ENCODE results near the gene UBE2Q1. TPM values are rescaled to one million over a fixed set of nuclear protein-coding genes. Genes with fewer than 3 reads are reported as not detected.
"Not testable (repeated sequence)": the region's sequence is repeated elsewhere in the genome, so short reads cannot be mapped to it uniquely, and the experiment has no call there.

Gene UBE2Q1
- polyA plus RNA-seq, 4 donors, result 89.8 to 130 (median 112) TPM

GRCh38 chr1:154552036-154552435 is 6.4 kb downstream of the UBE2Q1 start:
- no peak for DNase-seq (ENCODE audit: low read depth in 4 of 4, low spot score in 3 of 4)

- DNase-seq (ENCODE audit: low read depth in 4 of 4, low spot score in 3 of 4), result no peak
These were observed 7.0 kb downstream of the UBE2Q1 start for GRCh38 chr1:154551474-154551873.

DNA sequence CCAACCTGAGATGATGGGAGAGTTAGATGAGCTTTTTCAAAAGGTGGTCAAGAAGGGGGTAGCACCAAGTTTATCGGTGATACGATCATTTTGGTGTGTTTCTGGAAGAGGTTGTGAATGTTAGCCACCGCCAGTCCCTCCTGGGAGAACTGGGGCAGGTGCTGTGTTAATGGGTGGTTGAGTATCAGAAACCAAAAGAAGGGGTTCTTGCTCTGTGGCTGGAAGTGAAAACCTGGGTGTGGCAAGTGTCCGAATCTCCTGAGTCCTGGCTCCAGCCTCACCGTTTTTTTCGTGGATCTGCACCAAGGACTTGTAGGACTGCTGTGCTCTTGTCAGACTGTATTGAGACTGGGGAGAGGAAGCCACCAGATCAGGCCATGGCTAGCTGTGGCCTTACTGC is 7.8 kb downstream of the UBE2Q1 start:
- no peak for DNase-seq (ENCODE audit: low read depth in 4 of 4, low spot score in 3 of 4)

DNA sequence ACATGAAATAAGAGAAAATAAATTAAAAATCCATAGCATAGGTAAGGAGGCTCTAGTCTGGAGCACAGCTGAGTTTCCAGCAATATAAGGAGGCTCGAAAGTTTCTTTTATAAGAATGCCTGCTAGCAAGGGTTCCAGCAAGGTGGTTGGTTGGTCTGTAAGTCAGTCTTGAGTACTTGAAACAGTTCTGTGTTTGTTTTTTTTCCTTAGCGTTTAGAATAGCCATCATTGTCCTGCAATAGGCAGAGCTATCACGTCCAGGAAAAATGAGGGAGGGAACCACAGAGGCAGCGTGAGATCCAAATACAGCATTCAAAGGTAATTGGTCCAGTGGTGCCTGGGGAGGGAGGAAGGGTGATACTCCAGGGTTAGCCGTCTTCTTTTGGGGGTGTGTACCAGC is 8.4 kb downstream of the UBE2Q1 start:
- DNase-seq (ENCODE audit: low read depth in 4 of 4, low spot score in 3 of 4), result no peak

- no peak for DNase-seq (ENCODE audit: low read depth in 4 of 4, low spot score in 3 of 4)
These were observed 9.2 kb downstream of the UBE2Q1 start for GRCh38 chr1:154549202-154549770.

DNA sequence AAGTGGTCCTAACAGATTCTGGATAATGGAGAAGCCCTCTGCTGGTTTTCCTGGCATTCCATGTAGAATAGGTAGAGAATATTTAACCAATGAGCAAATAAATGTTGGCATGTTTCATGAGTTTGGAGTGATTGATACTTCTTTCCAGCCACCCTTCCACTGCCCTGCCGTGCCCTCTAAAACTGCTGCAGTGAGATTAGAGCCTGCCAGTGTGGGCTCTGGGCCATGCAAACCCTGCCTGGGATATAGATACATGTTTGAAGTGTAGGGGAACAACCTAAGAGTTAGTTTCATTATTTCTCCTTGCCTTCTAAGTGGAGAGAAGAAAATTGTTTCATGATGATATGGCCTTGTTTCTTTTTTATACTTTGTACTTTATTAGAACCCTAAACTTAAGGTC is 10.4 kb downstream of the UBE2Q1 start:
- DNase-seq (ENCODE audit: low read depth in 4 of 4, low spot score in 3 of 4), result no peak

GRCh38 chr1:154547105-154547732 is 11.2 kb downstream of the UBE2Q1 start:
- no peak for DNase-seq (ENCODE audit: low read depth in 4 of 4, low spot score in 3 of 4)

DNA sequence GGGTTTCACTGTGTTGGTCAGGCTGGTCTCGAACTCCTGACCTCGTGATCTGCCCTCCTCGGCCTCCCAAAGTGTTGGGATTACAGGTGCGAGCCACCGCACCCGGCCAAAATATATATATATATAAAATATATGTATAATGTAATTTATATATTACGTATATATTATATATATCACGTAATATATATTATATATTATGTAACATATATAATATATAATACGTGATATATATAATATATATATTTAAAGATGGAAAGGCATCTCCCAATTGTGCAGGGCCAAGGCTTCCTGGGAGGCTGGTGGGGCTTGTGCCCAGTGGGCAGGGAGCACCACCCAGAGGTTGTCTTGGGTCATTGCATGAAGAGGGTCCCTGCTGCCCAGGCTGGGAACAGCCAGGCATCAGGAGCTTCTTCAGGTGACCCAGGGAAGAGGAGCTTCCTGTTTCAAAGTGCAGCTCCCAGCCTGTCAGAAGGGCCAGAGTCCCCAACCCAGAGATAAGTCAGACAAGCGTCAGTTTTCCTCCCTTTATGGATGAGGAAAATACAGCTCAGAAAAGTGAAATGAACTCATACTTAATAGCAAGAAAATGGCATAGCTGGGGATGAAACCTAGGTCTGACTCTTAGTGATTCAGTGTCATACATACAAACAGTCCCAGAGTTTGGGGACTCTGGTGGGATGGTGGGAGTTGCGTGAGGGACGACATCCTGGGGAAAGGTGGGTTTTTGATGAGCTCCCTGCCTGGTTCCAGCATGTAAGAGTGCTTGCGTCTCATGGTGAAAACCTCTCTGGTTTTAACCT is 12.0 kb downstream of the UBE2Q1 start:
- no peak for DNase-seq (ENCODE audit: low read depth in 4 of 4, low spot score in 3 of 4)

- DNase-seq (ENCODE audit: low read depth in 4 of 4, low spot score in 3 of 4), result no peak
These were observed 17.2 kb downstream of the UBE2Q1 start for GRCh38 chr1:154541231-154541630.

GRCh38 chr1:154539486-154540483 is 18.7 kb downstream of the UBE2Q1 start:
- DNase-seq (ENCODE audit: low read depth in 4 of 4, low spot score in 3 of 4), result no peak

DNA sequence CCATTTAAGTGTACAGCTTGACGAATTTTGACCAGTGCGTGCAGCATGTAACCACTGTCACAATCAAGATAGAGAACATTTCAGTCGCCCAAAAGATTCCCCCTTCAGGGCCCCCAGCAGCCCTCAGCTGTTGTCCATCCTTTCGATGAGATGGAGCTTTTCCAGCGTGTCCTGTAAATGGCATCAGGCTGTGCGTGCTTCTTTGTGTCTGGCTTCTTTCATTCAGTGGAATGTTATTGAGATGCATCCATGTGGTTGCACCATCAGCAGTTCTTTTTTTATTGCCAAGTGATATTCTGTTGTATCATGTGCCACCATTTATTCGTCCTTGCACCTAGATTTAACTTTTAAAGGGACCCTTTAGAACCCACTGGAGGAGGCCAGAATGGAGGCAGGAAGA is 21.9 kb downstream of the UBE2Q1 start:
- no peak for DNase-seq (ENCODE audit: low read depth in 4 of 4, low spot score in 3 of 4)

DNA sequence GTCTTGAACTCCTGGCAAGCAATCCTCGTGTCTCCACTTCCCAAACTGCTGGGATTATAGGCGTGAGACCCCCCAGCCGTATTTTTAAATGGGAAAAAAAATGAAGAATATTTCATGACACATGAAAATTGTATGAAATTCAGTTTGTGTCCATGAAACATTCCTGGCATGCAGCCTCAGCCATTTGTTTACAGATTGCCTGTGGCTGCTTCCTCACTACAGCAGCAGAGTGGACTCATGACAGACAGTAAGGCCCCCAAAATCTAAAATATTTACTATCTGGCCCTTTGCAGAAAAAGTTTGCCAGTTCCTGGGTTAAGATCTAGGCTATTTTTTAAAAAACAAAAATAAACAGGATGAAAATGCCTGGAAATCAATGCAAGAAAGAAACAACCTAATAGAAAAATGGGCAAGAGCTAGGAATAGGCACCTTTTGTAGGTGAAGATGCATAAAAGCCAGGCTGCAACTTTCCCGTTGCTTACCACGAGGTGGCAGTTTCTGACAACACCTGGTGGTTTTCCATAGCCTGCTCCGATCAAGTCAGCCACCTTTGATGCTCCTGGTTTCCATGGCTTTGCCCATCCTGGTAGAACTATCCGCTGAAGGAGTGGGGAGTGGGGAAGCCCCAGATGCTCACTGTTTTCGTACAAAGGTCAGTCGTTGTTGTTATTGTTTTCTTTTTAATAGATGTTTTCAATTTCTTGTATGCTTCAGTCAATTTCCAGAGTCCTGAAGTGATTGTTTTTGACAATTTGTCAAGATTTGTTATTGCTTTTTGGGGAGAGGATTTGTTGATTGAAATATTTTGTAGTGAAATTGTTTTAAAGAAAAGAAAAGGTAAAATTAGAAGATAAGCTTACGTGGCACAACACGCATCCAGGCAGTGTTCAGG is 24.3 kb downstream of the UBE2Q1 start:
- no peak for DNase-seq (ENCODE audit: low read depth in 4 of 4, low spot score in 3 of 4)

DNA sequence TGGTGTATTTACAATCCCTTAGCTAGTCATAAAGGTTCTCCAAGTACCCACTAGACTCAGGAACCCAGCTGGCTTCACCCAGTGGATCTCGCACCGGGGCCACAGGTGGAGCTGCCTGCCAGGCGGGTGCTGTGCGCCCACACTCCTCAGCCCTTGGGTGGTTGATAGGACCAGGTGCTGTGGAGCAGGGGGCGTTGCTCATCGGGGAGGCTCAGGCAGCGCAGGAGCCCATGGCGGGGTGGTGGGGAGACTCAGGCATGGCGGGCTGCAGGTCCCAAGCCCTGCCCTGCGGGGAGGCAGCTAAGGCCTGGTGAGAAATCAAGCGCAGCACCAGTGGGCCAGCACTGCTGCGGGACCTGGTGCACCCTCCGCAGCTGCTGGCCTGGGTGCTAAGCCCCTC is 26.5 kb downstream of the UBE2Q1 start:
- not testable (repeated sequence) for DNase-seq (ENCODE audit: low read depth in 4 of 4, low spot score in 3 of 4)

- no peak for DNase-seq (ENCODE audit: low read depth in 4 of 4, low spot score in 3 of 4)
These were observed 29.2 kb downstream of the UBE2Q1 start for GRCh38 chr1:154529308-154529707.

GRCh38 chr1:154527192-154527591 is 31.3 kb downstream of the UBE2Q1 start:
- DNase-seq (ENCODE audit: low read depth in 4 of 4, low spot score in 3 of 4), result no peak

DNA sequence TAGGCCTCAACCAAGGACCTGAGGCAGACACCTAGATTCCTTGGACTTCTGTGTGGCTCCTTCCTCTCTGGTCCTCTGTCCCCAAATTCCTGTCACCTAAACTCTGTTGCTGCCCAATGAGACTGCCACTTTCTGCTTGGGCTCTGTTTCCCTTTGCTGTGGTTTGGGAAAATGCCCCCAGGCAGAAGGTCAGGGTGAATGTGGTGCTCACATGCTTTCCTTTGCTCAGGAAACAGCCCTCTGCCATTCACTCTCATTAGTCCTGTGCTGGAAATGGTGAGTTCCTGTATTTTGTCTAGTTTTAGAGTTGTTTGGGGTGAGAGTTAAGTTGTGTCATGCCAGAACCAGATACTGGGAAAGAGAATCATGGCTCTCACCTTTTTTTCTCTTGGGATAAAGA is 33.6 kb downstream of the UBE2Q1 start:
- no peak for DNase-seq (ENCODE audit: low read depth in 4 of 4, low spot score in 3 of 4)

DNA sequence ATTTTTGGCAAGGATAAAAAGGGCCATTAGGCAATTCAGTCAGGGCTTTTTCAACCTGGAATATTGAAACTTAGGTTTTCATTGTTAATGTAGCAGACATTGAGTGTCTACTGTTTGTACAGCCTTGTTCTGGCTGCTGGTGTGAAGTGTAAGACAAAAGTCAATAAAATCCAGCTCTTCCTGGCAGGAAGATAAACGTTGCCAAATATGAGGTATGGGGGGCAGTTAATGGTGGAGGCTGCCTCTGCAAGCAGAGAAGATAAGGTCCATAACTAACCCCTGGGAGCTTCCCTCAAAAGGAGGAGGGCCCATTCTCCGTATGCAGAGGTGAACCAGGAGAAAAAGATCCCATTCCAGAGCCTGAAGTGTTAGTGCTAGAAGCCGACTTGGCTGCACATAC is 36.8 kb downstream of the UBE2Q1 start:
- DNase-seq (ENCODE audit: low read depth in 4 of 4, low spot score in 3 of 4), result no peak

DNA sequence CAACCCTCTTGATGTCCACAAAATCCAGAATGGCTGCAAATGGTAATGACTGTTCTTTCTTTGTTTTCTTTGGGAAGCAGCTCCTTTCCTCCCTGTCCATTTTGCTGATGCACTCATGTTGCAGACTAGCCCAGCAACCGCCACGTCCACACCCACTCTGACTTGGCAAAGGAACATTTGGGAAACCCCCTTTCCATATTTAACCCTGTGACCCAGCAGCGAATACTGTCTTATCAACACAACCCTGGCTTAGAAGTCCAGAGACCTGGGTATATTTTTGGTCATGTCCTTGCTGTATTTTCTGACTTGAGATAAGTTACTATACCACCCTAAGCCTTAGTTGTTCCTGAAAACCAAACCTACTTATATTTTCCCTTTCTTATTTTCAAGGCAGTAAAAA is 38.1 kb downstream of the UBE2Q1 start:
- no peak for DNase-seq (ENCODE audit: low read depth in 4 of 4, low spot score in 3 of 4)

DNA sequence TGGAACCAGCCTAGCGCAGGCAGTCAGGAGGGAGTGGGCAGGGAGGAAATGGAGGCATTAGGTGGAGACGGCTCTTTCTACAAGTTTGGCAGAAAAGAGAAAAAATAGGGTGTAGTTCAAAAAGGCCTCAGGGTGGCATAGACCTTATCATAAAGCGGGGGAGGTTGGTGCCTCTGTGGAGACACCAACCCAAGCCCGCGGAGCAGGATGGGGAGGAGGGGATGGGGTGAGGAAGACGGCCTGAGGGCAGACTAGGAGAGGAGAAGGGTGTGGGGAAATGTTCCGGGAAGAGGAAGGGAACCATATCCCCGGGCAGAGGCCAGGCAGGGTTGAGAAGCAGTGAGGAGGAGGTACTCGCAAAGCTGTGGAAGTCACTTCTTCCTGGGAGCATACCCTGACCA is 38.9 kb downstream of the UBE2Q1 start:
- DNase-seq (ENCODE audit: low read depth in 4 of 4, low spot score in 3 of 4), result no peak

GRCh38 chr1:154517661-154518060 is 40.8 kb downstream of the UBE2Q1 start:
- DNase-seq (ENCODE audit: low read depth in 4 of 4, low spot score in 3 of 4), result no peak

Data from left renal pelvis (tissue), 4 donors.